ENCODE measurements around the gene TBC1D8. TPM values are rescaled to one million over a fixed set of nuclear protein-coding genes. Genes with fewer than 3 reads are reported as not detected.

TBC1D8 gene
- total and polyA plus RNA-seq, 5 donors, result 36.4 to 79.5 (median 49.5) TPM

GRCh38 chr2:101089942-101090799 lies 61.0 kb downstream of the TBC1D8 start:
- ATAC-seq, result no peak

GRCh38 chr2:101089419-101089818 lies 61.8 kb downstream of the TBC1D8 start:
- Histone ChIP-seq H3K27me3 (ENCODE audit: control insufficient read depth, insufficient read depth) (no peaks in the 10 kb centered on the region), H3K27ac (ENCODE audit: low read length) (no peak overlapping the region), H3K9me3 (ENCODE audit: control insufficient read depth, low read length) (no peaks in the 10 kb centered on the region), H3K4me3 (ENCODE audit: low read length) (no peak overlapping the region), H3K4me1 (ENCODE audit: control insufficient read depth, insufficient read depth, low read length) (no peaks in the 10 kb centered on the region)
- ATAC-seq, result no peak
- no peak for DNase-seq
- intact Hi-C loops (cut with DNase I), result no loop called here
- 94% methylated on average over 1 of the region's 1 CpG for WGBS

More at GRCh38 chr2:101089942-101090799, 61.0 kb downstream of the TBC1D8 start:
- no peak overlapping the region for H3K4me3 ChIP-seq (ENCODE audit: low read length)
- DNase-seq, result no peak
- H3K4me1 ChIP-seq (ENCODE audit: control insufficient read depth, insufficient read depth, low read length), result no peaks in the 10 kb centered on the region
- 87% methylated on average over 12 of the region's 12 CpGs for WGBS
- H3K9me3 ChIP-seq (ENCODE audit: control insufficient read depth, low read length), result no peaks in the 10 kb centered on the region
- no peak overlapping the region for H3K27ac ChIP-seq (ENCODE audit: low read length)
- intact Hi-C loops (cut with DNase I), result no loop called here
- H3K27me3 ChIP-seq (ENCODE audit: control insufficient read depth, insufficient read depth), result no peaks in the 10 kb centered on the region

GRCh38 chr2:101087638-101088037 lies 63.5 kb downstream of the TBC1D8 start:
- intact Hi-C loops (cut with DNase I), result no loop called here
- H3K4me1 ChIP-seq (ENCODE audit: control insufficient read depth, insufficient read depth, low read length), result no peaks in the 10 kb centered on the region

GRCh38 chr2:101083613-101084012 lies 67.6 kb downstream of the TBC1D8 start:
- H3K4me1 ChIP-seq (ENCODE audit: control insufficient read depth, insufficient read depth, low read length), result no peaks in the 10 kb centered on the region
- no peaks in the 10 kb centered on the region for H3K27me3 ChIP-seq (ENCODE audit: control insufficient read depth, insufficient read depth)
- no peaks in the 10 kb centered on the region for H3K9me3 ChIP-seq (ENCODE audit: control insufficient read depth, low read length)
- DNase-seq (no peak), ATAC-seq (no peak)
- WGBS, result 77% methylated on average over 2 of the region's 2 CpGs
- H3K4me3 ChIP-seq (ENCODE audit: low read length), result no peak overlapping the region
- intact Hi-C loops (cut with DNase I), result no loop called here
- no peak overlapping the region for H3K27ac ChIP-seq (ENCODE audit: low read length)

More at GRCh38 chr2:101087638-101088037, 63.5 kb downstream of the TBC1D8 start:
- ATAC-seq (peak; percentile 34 to 65), DNase-seq (no peak)
- Histone ChIP-seq H3K4me3 (ENCODE audit: low read length) (no peak overlapping the region), H3K27me3 (ENCODE audit: control insufficient read depth, insufficient read depth) (no peaks in the 10 kb centered on the region), H3K27ac (ENCODE audit: low read length) (no peak overlapping the region), H3K9me3 (ENCODE audit: control insufficient read depth, low read length) (no peaks in the 10 kb centered on the region)

DNA sequence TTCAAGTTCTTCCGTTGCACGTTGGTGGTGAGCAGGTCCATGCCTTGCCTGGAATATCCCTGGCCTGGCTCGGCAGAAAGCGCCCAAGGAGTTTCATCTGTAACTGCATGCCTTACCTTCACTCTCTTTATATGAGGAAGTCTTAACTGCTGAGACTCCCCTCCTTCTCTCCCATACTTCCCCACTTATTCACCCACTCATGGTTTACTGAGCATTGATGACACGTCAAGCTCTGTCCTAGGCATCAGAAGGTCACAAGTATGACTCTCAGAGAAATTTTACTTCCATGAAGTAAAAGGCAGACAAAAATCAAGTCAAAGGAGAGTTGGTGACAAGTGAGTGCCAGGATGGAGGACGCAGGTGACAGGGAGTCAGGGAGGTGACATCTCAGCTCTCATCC lies 68.2 kb downstream of the TBC1D8 start:
- H3K9me3 ChIP-seq (ENCODE audit: control insufficient read depth, low read length), result no peaks in the 10 kb centered on the region
- 91% methylated on average over 6 of the region's 6 CpGs for WGBS
- no peaks in the 10 kb centered on the region for H3K4me1 ChIP-seq (ENCODE audit: control insufficient read depth, insufficient read depth, low read length)
- intact Hi-C loops (cut with DNase I), result no loop called here
- ATAC-seq (no peak), DNase-seq (no peak)
- H3K4me3 ChIP-seq (ENCODE audit: low read length), result no peak overlapping the region
- no peaks in the 10 kb centered on the region for H3K27me3 ChIP-seq (ENCODE audit: control insufficient read depth, insufficient read depth)
- no peak overlapping the region for H3K27ac ChIP-seq (ENCODE audit: low read length)

DNA sequence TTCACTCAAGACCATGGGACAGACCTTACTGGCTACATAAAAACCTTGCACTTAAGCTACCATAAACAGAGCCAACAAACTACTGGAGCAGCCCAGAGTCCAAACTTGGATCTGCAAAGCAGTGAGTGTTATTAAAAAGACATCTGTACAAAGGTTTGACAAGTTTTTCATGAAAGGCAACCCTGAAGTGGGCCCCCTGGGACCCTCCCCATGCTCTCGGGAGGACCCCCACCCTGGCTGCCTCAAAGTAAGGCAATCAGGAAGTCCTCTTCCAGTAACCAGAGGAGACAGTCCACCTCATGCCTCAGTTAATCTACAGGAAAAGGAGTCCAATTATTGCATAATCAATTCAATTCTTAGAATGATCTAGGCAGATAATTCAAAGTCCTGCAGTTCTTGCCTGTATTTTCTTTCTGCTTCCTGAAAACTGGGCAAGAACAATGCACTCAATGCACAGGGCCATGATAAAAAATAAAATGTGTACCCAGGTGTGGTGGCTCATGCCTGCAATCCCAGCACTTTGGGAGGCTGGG lies 69.7 kb downstream of the TBC1D8 start:
- Histone ChIP-seq H3K9me3 (ENCODE audit: control insufficient read depth, low read length) (no peaks in the 10 kb centered on the region), H3K27ac (ENCODE audit: low read length) (no peak overlapping the region), H3K27me3 (ENCODE audit: control insufficient read depth, insufficient read depth) (no peaks in the 10 kb centered on the region), H3K4me1 (ENCODE audit: control insufficient read depth, insufficient read depth, low read length) (no peaks in the 10 kb centered on the region), H3K4me3 (ENCODE audit: low read length) (no peak overlapping the region)
- intact Hi-C loops (cut with DNase I), result no loop called here
- no peak for ATAC-seq
- 69% methylated on average over 1 of the region's 1 CpG for WGBS
- DNase-seq, result no peak

- 94% methylated on average over 14 of the region's 14 CpGs for WGBS
- H3K4me1 ChIP-seq (ENCODE audit: control insufficient read depth, insufficient read depth, low read length), result no peaks in the 10 kb centered on the region
- no peak for ATAC-seq
These were observed 70.7 kb downstream of the TBC1D8 start for GRCh38 chr2:101080211-101081068.

DNA sequence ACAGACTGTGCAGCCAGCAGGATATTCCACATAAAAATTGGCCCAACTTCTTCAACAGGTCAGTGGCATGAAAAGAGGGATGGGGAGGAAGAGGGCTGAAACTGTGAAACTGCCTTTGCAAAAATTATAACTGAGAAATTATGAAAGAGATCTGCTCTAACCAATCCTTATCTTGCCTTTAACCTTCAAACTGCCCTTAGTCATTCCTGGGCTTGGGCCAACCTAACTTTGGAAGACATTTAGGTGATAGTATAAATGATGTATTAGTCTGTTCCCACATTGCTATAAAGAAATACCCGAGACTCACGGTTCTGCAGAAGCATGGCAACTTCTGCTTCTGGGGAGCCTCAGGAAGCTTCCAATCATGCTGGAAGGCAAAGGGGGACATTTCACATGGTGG lies 74.6 kb downstream of the TBC1D8 start:
- Histone ChIP-seq H3K4me1 (ENCODE audit: control insufficient read depth, insufficient read depth, low read length) (no peaks in the 10 kb centered on the region), H3K27ac (ENCODE audit: low read length) (no peak overlapping the region), H3K9me3 (ENCODE audit: control insufficient read depth, low read length) (no peaks in the 10 kb centered on the region), H3K4me3 (ENCODE audit: low read length) (no peak overlapping the region), H3K27me3 (ENCODE audit: control insufficient read depth, insufficient read depth) (no peaks in the 10 kb centered on the region)
- no peak for DNase-seq
- ATAC-seq, result peak; percentile 38 to 66
- 33% methylated on average over 2 of the region's 2 CpGs for WGBS
- intact Hi-C loops (cut with DNase I), result no loop called here

More at GRCh38 chr2:101080211-101081068, 70.7 kb downstream of the TBC1D8 start:
- no peaks in the 10 kb centered on the region for H3K9me3 ChIP-seq (ENCODE audit: control insufficient read depth, low read length)
- no peak overlapping the region for H3K27ac ChIP-seq (ENCODE audit: low read length)
- intact Hi-C loops (cut with DNase I), result no loop called here
- no peak for DNase-seq
- no peak overlapping the region for H3K4me3 ChIP-seq (ENCODE audit: low read length)
- no peaks in the 10 kb centered on the region for H3K27me3 ChIP-seq (ENCODE audit: control insufficient read depth, insufficient read depth)

DNA sequence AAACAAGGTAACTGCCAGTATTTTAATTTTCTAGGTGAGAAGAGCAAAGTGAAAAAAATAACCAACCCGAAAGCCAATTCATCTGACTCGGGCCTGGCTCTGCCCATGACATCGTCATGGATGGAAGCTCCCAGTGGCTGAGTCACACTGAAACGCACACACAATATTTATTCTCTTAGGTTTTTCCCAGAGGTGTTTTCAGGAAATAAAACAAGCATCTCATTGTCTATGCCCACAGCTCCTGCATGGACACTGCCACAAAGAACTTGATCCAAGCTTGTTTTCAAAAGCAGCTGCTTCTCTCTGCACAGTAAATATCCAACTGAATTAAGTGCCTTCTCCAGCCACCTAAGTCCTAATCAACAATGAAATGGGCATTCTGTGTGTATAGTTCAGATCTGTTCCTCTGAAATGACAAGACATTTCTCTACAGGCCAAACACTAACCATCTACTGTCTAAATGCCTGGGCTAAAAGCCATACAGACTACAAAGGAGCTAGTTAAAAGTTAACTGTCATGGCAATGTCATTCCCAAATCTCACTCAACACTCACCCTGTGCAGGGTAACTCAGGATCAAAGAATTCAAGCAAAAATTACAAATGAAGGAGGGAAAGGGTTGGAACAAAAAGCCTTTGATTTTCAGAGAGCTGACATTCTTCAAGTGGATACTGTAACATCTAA lies 86.2 kb downstream of the TBC1D8 start:
- Histone ChIP-seq H3K9me3 (ENCODE audit: control insufficient read depth, low read length) (no peaks in the 10 kb centered on the region), H3K27ac (ENCODE audit: low read length) (peak overlapping the region; percentile 54), H3K4me3 (ENCODE audit: low read length) (no peak overlapping the region), H3K4me1 (ENCODE audit: control insufficient read depth, insufficient read depth, low read length) (peaks cover 13% of the 10 kb centered on the region), H3K27me3 (ENCODE audit: control insufficient read depth, insufficient read depth) (no peaks in the 10 kb centered on the region)
- ATAC-seq (peak in 1 of 2 donors; percentile 40), DNase-seq (no peak)
- WGBS, result 57% methylated on average over 4 of the region's 4 CpGs
- intact Hi-C loops (cut with DNase I), result no loop called here

GRCh38 chr2:101064505-101064867 lies 86.7 kb downstream of the TBC1D8 start:
- no peaks in the 10 kb centered on the region for H3K9me3 ChIP-seq (ENCODE audit: control insufficient read depth, low read length)
- intact Hi-C loops (cut with DNase I), result no loop called here
- ATAC-seq (no peak), DNase-seq (no peak)
- no peaks in the 10 kb centered on the region for H3K27me3 ChIP-seq (ENCODE audit: control insufficient read depth, insufficient read depth)
- no peak overlapping the region for H3K27ac ChIP-seq (ENCODE audit: low read length)
- WGBS, result 94% methylated on average over 3 of the region's 3 CpGs
- H3K4me3 ChIP-seq (ENCODE audit: low read length), result no peak overlapping the region
- peaks cover 15% of the 10 kb centered on the region for H3K4me1 ChIP-seq (ENCODE audit: control insufficient read depth, insufficient read depth, low read length)

Data from right cardiac atrium (tissue), 5 donors.